Glutamatergic neuron (in vitro differentiated cells): ENCODE measurements around the gene NRCAM. TPM values are rescaled to one million over a fixed set of nuclear protein-coding genes. Genes with fewer than 3 reads are reported as not detected.

Experiments
- DNase-seq: peaks from one replicate; pipeline ENCODE4 v3.0.0; 2022
- H3K27ac Mint-ChIP-seq: one replicate; pipeline ENCODE4 v1.8.0; 2020; ENCODE audit warnings: mild to moderate bottlenecking, mixed read lengths, inconsistent platforms; ENCODE audit not compliant: unreplicated experiment
- H3K27me3 Mint-ChIP-seq: one replicate; pipeline ENCODE4 v1.8.0; 2020; ENCODE audit warnings: mild to moderate bottlenecking, moderate library complexity, mixed read lengths, inconsistent platforms; ENCODE audit not compliant: unreplicated experiment
- H3K36me3 Mint-ChIP-seq: one replicate; pipeline ENCODE4 v1.8.0; 2020; ENCODE audit warnings: mild to moderate bottlenecking, mixed read lengths, inconsistent platforms; ENCODE audit not compliant: unreplicated experiment
- H3K4me1 Mint-ChIP-seq: one replicate; pipeline ENCODE4 v1.8.0; 2020; ENCODE audit warnings: mild to moderate bottlenecking, low read depth, mixed read lengths, inconsistent platforms; ENCODE audit not compliant: unreplicated experiment
- H3K4me3 Mint-ChIP-seq: one replicate; pipeline ENCODE4 v1.8.0; 2020; ENCODE audit warnings: mild to moderate bottlenecking, mixed read lengths, inconsistent platforms; ENCODE audit not compliant: unreplicated experiment
- H3K9me3 Mint-ChIP-seq: one replicate; pipeline ENCODE4 v1.8.0; 2020; ENCODE audit warnings: mild to moderate bottlenecking, moderate library complexity, mixed read lengths, inconsistent platforms; ENCODE audit not compliant: unreplicated experiment
- total RNA-seq: library from RNA; stranded (reverse); fragmentation: NEBNext Ultra II Directional; extraction: Animal tissue kit (Norgen Biotek cat#: 25700); gene quantifications from one replicate; pipeline ENCODE4 v1.2.1, GENCODE V29; 2021; ENCODE audit not compliant: unreplicated experiment
- TF ChIP-seq, protein P1 (sequence below): fragments of 200-600 bp; sonication (generic); IDR thresholded peaks from one replicate; pipeline ENCODE4 v1.5.0; 2021; ENCODE audit not compliant: partially characterized antibody, unreplicated experiment

Gene NRCAM
- total RNA-seq, 1 donor from 2014 or later: 120 TPM

DNA sequence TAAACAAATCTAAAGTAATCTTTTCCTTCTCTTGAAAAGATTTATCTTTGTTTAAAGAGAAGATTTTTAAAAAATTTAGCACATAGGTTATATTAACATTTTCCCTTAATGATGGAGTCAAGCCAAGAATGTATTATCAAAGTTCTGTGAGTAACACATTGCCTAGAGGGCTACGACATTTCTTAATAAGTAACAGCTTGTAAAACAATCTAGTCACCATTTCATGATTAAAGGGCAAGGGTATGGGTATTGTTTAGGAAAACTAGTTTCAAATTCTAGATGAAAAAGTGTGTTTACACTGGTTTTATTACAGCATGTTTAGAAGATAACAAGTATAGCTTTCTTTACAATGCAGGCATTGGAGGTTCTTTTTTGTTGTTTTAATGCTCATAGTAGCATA is 297.5 kb downstream of the NRCAM start:
- Mint-ChIP-seq H3K4me1 (no peaks in the 10 kb centered on the region), H3K4me3 (no peak overlapping the region), H3K9me3 (peaks cover 2% of the 10 kb centered on the region), H3K36me3 (no peaks in the 10 kb centered on the region), H3K27ac (no peak overlapping the region), H3K27me3 (no peaks in the 10 kb centered on the region)
- TF ChIP-seq, protein P1, sequence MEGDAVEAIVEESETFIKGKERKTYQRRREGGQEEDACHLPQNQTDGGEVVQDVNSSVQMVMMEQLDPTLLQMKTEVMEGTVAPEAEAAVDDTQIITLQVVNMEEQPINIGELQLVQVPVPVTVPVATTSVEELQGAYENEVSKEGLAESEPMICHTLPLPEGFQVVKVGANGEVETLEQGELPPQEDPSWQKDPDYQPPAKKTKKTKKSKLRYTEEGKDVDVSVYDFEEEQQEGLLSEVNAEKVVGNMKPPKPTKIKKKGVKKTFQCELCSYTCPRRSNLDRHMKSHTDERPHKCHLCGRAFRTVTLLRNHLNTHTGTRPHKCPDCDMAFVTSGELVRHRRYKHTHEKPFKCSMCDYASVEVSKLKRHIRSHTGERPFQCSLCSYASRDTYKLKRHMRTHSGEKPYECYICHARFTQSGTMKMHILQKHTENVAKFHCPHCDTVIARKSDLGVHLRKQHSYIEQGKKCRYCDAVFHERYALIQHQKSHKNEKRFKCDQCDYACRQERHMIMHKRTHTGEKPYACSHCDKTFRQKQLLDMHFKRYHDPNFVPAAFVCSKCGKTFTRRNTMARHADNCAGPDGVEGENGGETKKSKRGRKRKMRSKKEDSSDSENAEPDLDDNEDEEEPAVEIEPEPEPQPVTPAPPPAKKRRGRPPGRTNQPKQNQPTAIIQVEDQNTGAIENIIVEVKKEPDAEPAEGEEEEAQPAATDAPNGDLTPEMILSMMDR: no peak
- DNase-seq: no peak

DNA sequence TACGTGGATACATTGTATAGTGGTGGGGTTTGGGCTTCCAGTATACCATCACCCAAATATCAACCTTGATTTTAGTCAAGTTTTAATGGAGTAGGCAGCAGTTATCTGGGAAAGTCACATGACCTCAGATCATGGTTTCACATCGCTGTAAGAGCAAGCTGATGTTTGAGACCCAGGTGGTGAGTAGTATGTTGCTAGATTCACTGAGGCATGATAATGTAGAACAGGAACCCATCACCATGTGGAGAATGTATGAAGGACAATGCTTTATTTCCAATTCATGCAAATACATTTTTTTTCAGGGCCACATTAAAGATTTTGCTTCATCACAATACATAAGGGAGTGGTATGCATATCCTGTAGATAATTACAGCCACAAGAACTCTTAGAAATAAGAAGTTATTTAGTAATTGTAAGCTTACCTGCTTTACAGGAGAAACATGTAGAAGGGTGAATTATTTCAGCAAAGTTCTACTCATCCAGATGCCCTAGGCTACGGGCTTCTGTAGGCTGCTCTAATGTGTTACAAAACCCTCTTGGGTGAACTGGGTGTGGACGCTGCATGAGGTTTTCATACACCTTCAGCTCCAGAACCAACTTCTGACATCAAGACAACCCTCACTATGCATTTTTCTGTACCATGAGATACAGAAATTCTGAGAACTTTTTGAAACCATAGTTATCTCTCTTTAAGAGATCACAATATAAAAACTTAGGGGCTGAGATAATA is 298.5 kb downstream of the NRCAM start:
- no peak for DNase-seq
- H3K9me3 Mint-ChIP-seq: peaks cover under 1% of the 10 kb centered on the region
- TF ChIP-seq, protein P1: no peak
- no peaks in the 10 kb centered on the region for H3K4me1 Mint-ChIP-seq
- H3K27me3 Mint-ChIP-seq: no peaks in the 10 kb centered on the region
- H3K4me3 Mint-ChIP-seq: no peak overlapping the region
- H3K27ac Mint-ChIP-seq: no peak overlapping the region
- H3K36me3 Mint-ChIP-seq: no peaks in the 10 kb centered on the region

DNA sequence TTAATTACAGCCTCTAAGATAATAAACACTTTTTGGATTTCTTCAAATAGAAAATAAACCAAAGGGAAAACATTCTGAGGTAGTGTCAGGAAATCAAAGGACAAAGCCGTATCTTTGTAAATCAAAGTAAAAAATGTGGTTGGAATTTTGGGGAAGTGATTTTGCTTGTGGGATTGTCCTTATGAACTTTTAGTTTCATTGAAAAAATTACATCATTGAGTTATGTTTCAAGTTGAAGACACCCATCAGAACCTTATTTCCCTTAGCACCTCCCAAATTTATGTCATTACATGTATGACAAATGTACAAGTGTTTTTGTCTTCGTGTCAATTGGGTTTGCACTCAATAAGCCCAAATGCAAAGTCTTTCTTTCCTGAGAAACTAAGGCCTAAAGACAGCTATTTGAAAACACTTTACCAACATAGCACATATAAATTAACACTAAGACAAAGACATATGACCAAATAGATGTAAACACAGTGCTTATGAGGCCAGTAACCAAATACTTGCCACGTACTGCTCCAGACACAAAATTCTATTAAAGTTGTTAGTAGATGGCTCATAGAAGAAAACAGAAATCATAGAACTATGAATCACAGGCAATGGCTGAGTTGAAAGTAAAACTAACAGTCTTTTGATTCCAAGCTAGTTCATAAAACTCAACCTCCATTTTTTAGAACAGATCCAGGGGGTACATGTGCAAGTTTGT is 299.2 kb downstream of the NRCAM start:
- no peaks in the 10 kb centered on the region for H3K27me3 Mint-ChIP-seq
- no peak overlapping the region for H3K27ac Mint-ChIP-seq
- TF ChIP-seq, protein P1: no peak
- H3K4me1 Mint-ChIP-seq: no peaks in the 10 kb centered on the region
- no peak overlapping the region for H3K4me3 Mint-ChIP-seq
- no peak for DNase-seq
- no peaks in the 10 kb centered on the region for H3K36me3 Mint-ChIP-seq
- H3K9me3 Mint-ChIP-seq: no peaks in the 10 kb centered on the region

DNA sequence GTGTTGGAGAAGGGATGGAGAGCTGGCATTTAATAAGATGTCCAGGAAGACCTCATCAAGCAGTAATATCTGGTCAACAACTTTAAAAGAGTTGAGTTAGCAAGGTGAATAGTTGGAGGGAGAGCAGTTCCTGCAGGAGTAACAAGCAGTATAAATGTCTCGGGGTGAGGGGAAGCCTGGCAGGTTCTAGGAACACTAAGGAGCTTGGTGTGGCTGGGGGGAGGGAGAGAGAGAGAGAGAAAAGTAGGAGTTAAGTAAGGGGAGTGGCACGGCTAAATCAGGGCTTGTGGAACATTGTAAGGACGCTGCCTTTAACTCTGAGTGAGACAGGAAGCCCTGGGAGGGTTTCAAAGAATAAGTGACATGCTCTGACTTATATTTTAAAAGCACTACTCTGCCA is 304.0 kb downstream of the NRCAM start:
- no peaks in the 10 kb centered on the region for H3K27me3 Mint-ChIP-seq
- TF ChIP-seq, protein P1: no peak
- no peaks in the 10 kb centered on the region for H3K36me3 Mint-ChIP-seq
- no peak for DNase-seq
- H3K27ac Mint-ChIP-seq: no peak overlapping the region
- no peak overlapping the region for H3K4me3 Mint-ChIP-seq
- no peaks in the 10 kb centered on the region for H3K4me1 Mint-ChIP-seq
- H3K9me3 Mint-ChIP-seq: no peaks in the 10 kb centered on the region

DNA sequence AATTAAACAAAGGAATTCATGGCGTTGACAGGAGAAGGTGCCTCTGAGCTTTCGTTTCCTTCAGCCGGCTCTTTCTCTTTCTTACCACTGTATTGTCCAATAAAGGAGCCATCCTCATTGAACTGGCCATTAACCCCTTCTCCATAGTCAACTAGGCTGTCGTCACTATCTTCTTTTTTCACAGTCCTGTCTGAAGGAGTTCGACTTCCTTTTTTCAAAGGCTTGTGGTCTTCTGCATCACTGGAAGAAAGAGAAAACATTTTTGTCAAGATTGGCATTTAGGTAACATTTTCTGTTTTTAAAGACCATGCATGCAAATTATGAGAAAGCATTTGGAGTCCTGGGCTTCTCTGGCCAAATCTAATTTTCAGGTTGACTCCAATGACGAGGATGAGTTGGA is 306.3 kb downstream of the NRCAM start:
- Mint-ChIP-seq H3K9me3 (no peaks in the 10 kb centered on the region), H3K4me1 (peaks cover 3% of the 10 kb centered on the region), H3K4me3 (no peak overlapping the region), H3K36me3 (no peaks in the 10 kb centered on the region), H3K27ac (no peak overlapping the region), H3K27me3 (no peaks in the 10 kb centered on the region)
- TF ChIP-seq, protein P1: no peak
- DNase-seq: no peak
